CD14-positive monocyte (primary cell): ENCODE data around the gene DSC2. TPM values are rescaled to one million over a fixed set of nuclear protein-coding genes. Genes with fewer than 3 reads are reported as not detected.

Experiments
- DNase-seq, 3 donors: peaks; one replicate each; pipeline ENCODE4 v3.0.0-alpha.2; 2011 to 2022
- H2AFZ ChIP-seq: 2 replicates; pipeline ENCODE4 v1.6.0; 2012; ENCODE audit warnings: mild to moderate bottlenecking, low read depth, low read length, inconsistent platforms; ENCODE audit not compliant: insufficient read depth, poor library complexity, severe bottlenecking
- H3K27ac ChIP-seq, 2 donors: 1 replicate in 1 of 2; 2 replicates in 1 of 2; pipeline ENCODE4 v1.5.1; 2012 to 2013; ENCODE audit warnings: low read length in 2 of 2, control low read depth in 1 of 2, inconsistent platforms in 1 of 2, low read depth in 1 of 2, mild to moderate bottlenecking in 1 of 2
- H3K27me3 ChIP-seq, 2 donors: one replicate each; pipeline versions ENCODE4 v1.6.0 to v1.6.1; 2011 to 2013; ENCODE audit warnings: low read length in 2 of 2; ENCODE audit not compliant: control insufficient read depth in 2 of 2, insufficient read depth in 2 of 2
- H3K36me3 ChIP-seq, 2 donors: replicated peaks in 1 of 2; 1 replicate in 1 of 2; 2 replicates in 1 of 2; pipeline versions ENCODE4 v1.5.1 to v1.6.1; 2012 to 2013; ENCODE audit warnings: low read length in 2 of 2, control low read depth in 1 of 2, inconsistent platforms in 1 of 2, mild to moderate bottlenecking in 1 of 2; ENCODE audit not compliant: insufficient read depth in 2 of 2, control insufficient read depth in 1 of 2
- H3K4me1 ChIP-seq, 2 donors: 1 replicate in 1 of 2; 2 replicates in 1 of 2; pipeline versions ENCODE4 v1.5.1 to v1.6.1; 2012 to 2013; ENCODE audit warnings: low read length in 2 of 2, control low read depth in 1 of 2, inconsistent platforms in 1 of 2, mild to moderate bottlenecking in 1 of 2, moderate library complexity in 1 of 2; ENCODE audit not compliant: insufficient read depth in 2 of 2, control insufficient read depth in 1 of 2
- H3K4me2 ChIP-seq: replicated peaks from 2 replicates; pipeline ENCODE3; 2012; ENCODE audit warnings: low read length, moderate library complexity, mild to moderate bottlenecking; ENCODE audit not compliant: poor library complexity, severe bottlenecking; ENCODE audit errors: extremely low read depth
- H3K4me3 ChIP-seq, 3 experiments: fragments of 200-600 bp in 1 of 3; sonication (generic) in 1 of 3; replicated peaks in 1 of 3; 1 replicate in 2 of 3; 2 replicates in 1 of 3; pipeline ENCODE4 v1.5.1; 2011 to 2013; ENCODE audit warnings: low read length in 3 of 3, mild to moderate bottlenecking in 3 of 3, control low read depth in 2 of 3, low read depth in 2 of 3, inconsistent platforms in 1 of 3, moderate library complexity in 1 of 3
- H3K79me2 ChIP-seq: 2 replicates; pipeline ENCODE4 v1.6.0; 2012; ENCODE audit warnings: mild to moderate bottlenecking, control low read depth, inconsistent platforms, low read length, moderate library complexity; ENCODE audit not compliant: insufficient read depth
- H3K9ac ChIP-seq: 2 replicates; pipeline ENCODE4 v1.6.0; 2017; ENCODE audit warnings: low read length, mild to moderate bottlenecking; ENCODE audit not compliant: insufficient read depth, poor library complexity, severe bottlenecking
- H3K9me3 ChIP-seq, 2 donors: replicated peaks in 1 of 2; 1 replicate in 1 of 2; 2 replicates in 1 of 2; pipeline versions ENCODE4 v1.5.1 to v1.6.1; 2012 to 2013; ENCODE audit warnings: low read length in 2 of 2, control low read depth in 1 of 2; ENCODE audit not compliant: control insufficient read depth in 1 of 2, insufficient read depth in 1 of 2
- H4K20me1 ChIP-seq: 2 replicates; pipeline ENCODE4 v1.6.0; 2012; ENCODE audit warnings: mild to moderate bottlenecking, low read length, control low read depth, moderate library complexity; ENCODE audit not compliant: insufficient read depth
- H3K27ac Mint-ChIP-seq, 7 donors: one replicate each; pipeline ENCODE4 v1.8.0; 2020; ENCODE audit warnings: mild to moderate bottlenecking in 7 of 7, mixed read lengths in 7 of 7, moderate library complexity in 6 of 7, inconsistent platforms in 2 of 7
- H3K27me3 Mint-ChIP-seq, 3 donors: one replicate each; pipeline ENCODE4 v1.8.0; 2021 to 2022; ENCODE audit warnings: low read depth in 3 of 3, mild to moderate bottlenecking in 3 of 3, mixed read lengths in 3 of 3, moderate library complexity in 3 of 3, inconsistent platforms in 1 of 3
- H3K36me3 Mint-ChIP-seq, 2 donors: one replicate each; pipeline ENCODE4 v1.8.0; 2020; ENCODE audit warnings: mixed read lengths in 2 of 2, inconsistent platforms in 1 of 2, mild to moderate bottlenecking in 1 of 2
- H3K4me1 Mint-ChIP-seq: one replicate; pipeline ENCODE4 v1.8.0; 2020; ENCODE audit warnings: mild to moderate bottlenecking, mixed read lengths
- H3K4me3 Mint-ChIP-seq, 2 donors: one replicate each; pipeline ENCODE4 v1.8.0; 2020; ENCODE audit warnings: mild to moderate bottlenecking in 2 of 2, mixed read lengths in 2 of 2, moderate library complexity in 1 of 2
- H3K9me3 Mint-ChIP-seq, 7 donors: one replicate each; pipeline ENCODE4 v1.8.0; 2020 to 2022; ENCODE audit warnings: mixed read lengths in 7 of 7, mild to moderate bottlenecking in 6 of 7, moderate library complexity in 6 of 7, inconsistent platforms in 2 of 7
- CTCF ChIP-seq: fragments of 200-600 bp; IDR thresholded peaks from one replicate; pipeline ENCODE4 v1.8.0; 2022; ENCODE audit warnings: antibody characterized with exemption, mild to moderate bottlenecking
- WGBS: methylation state at CpG from one replicate; pipeline ENCODE4 v1.1.5; 2013; ENCODE audit warnings: missing lambda C conversion rate; ENCODE audit not compliant: insufficient coverage; 5-methylcytosine and 5-hydroxymethylcytosine counted together
- intact Hi-C, 2 donors: fragments of 100-400 bp; cut with micrococcal nuclease; formaldehyde crosslinking; loops; one replicate each; pipeline versions ENCODE4 v1.15.0 to v1.15.1; 2023
- polyA plus RNA-seq, 3 donors: library from polyadenylated mRNA; depleted of rRNA in 1 of 3; unstranded in 2 of 3; stranded (reverse) in 1 of 3; fragments of 300-500 nt in 2 of 3; fragments of >200 nt in 1 of 3; fragmentation: Illumina TruSeq in 2 of 3; gene quantifications; 1 replicate in 2 of 3; 2 replicates in 1 of 3; pipeline ENCODE4 v1.2.3, GENCODE V29; 2012 to 2021

The DSC2 gene
- polyA plus RNA-seq, 3 donors: 3.2 to 11.3 (median 3.3) TPM

GRCh38 chr18:31066266-31066665, 36.0 kb downstream of the DSC2 start:
- peaks cover 0 to 2% (median 2%) of the 10 kb centered on the region in 3 donors for H3K27me3 Mint-ChIP-seq
- H2AFZ ChIP-seq: no peak overlapping the region
- peaks cover 0 to 1% (median 0%) of the 10 kb centered on the region in 7 donors for H3K9me3 Mint-ChIP-seq
- H4K20me1 ChIP-seq: no peaks in the 10 kb centered on the region
- no peaks in the 10 kb centered on the region for H3K4me1 Mint-ChIP-seq
- H3K27me3 ChIP-seq: no peaks in the 10 kb centered on the region
- H3K27ac Mint-ChIP-seq: no peak overlapping the region
- no peak overlapping the region for H3K4me3 Mint-ChIP-seq
- no peak overlapping the region for H3K9ac ChIP-seq
- DNase-seq: no peak
- no peaks in the 10 kb centered on the region for H3K36me3 ChIP-seq
- WGBS: no CpG with 5 or more reads among the region's 1 CpG
- intact Hi-C loops: no loop called here
- H3K4me2 ChIP-seq: no peak overlapping the region
- peaks cover 3 to 5% of the 10 kb centered on the region in 2 donors for H3K36me3 Mint-ChIP-seq
- H3K4me3 ChIP-seq: no peak overlapping the region
- no peaks in the 10 kb centered on the region for H3K79me2 ChIP-seq
- TF ChIP-seq CTCF: no peak
- H3K4me1 ChIP-seq: no peaks in the 10 kb centered on the region
- no peaks in the 10 kb centered on the region for H3K9me3 ChIP-seq
- H3K27ac ChIP-seq: no peak overlapping the region

DNA sequence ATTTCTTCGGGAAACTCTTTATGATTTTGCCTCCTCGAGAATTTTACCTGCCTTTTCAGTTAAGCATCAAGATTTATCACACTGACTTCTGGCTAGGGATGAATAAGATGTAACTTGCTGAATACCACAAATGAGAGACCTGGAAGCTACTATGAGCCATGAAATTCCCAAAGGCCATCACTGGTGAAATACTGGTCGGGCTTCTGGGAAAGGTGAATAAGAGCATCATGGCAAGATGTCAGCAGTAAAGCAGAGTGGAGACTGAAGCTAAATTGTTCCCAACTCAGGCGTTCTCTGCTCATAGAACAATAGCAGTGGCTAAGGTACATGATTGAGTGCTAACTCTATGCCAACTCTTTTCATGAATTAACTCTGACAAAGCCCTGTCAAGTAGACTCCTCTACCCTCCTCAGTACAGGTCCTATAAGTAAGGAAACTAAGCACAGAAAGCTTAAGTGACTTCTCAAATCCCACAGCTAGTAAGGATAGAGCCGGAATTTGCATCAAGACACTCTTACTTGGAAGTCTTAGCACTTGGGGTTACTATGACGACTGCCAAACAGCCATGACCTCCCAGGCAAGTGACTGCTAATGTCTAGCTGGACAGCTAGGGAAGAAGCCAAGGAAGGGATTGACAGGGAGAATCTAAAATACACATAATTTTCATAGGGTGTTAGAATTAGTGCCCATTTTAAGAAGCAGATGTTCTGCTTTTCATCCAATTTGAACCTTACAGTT, 37.0 kb downstream of the DSC2 start:
- Mint-ChIP-seq H3K4me1 (no peaks in the 10 kb centered on the region), H3K9me3 (peaks cover 0 to 1% (median 0%) of the 10 kb centered on the region in 7 donors), H3K36me3 (peaks cover 3 to 5% of the 10 kb centered on the region in 2 donors), H3K4me3 (no peak overlapping the region), H3K27me3 (peaks cover 0 to 4% (median 2%) of the 10 kb centered on the region in 3 donors), H3K27ac (no peak overlapping the region)
- no peak for TF ChIP-seq CTCF
- Histone ChIP-seq H4K20me1 (no peaks in the 10 kb centered on the region), H3K79me2 (no peaks in the 10 kb centered on the region), H3K9ac (no peak overlapping the region), H2AFZ (no peak overlapping the region), H3K4me2 (no peak overlapping the region), H3K9me3 (no peaks in the 10 kb centered on the region), H3K4me1 (no peaks in the 10 kb centered on the region), H3K27me3 (no peaks in the 10 kb centered on the region), H3K27ac (no peak overlapping the region), H3K36me3 (no peaks in the 10 kb centered on the region), H3K4me3 (no peak overlapping the region)
- 94% methylated on average over 2 of the region's 6 CpGs for WGBS
- DNase-seq: no peak
- intact Hi-C loops: no loop called here
